RPMI7951 (cell line): ENCODE data around the gene CNPY4. TPM values are rescaled to one million over a fixed set of nuclear protein-coding genes. Genes with fewer than 3 reads are reported as not detected.
"Not testable (repeated sequence)": the region's sequence is repeated elsewhere in the genome, so short reads cannot be mapped to it uniquely, and the experiment has no call there.

Experiments used
- DNase-seq: peaks from one replicate; pipeline ENCODE4 v3.0.0-alpha.2; 2012; ENCODE audit warnings: low read depth
- total RNA-seq: library from RNA; depleted of rRNA; stranded (reverse); fragments of >200 nt; shearing (Covaris generic); gene quantifications from 2 replicates; pipeline ENCODE4 v1.2.3, GENCODE V29; 2014

Gene CNPY4
- total RNA-seq, 1 experiment from 2014 or later, result 32.6 TPM

- no peak for DNase-seq
Observed at GRCh38 chr7:100118388-100119071, 904 bp upstream of the CNPY4 start.

GRCh38 chr7:100119970-100120732, 717 bp downstream of the CNPY4 start:
- DNase-seq, result peak; percentile 70

GRCh38 chr7:100120733-100121036, 1.3 kb downstream of the CNPY4 start:
- DNase-seq, result no peak

GRCh38 chr7:100122067-100122466, 2.6 kb downstream of the CNPY4 start:
- DNase-seq, result no peak

GRCh38 chr7:100122568-100122967, 3.1 kb downstream of the CNPY4 start:
- no peak for DNase-seq

GRCh38 chr7:100124301-100125230, 5.1 kb downstream of the CNPY4 start:
- no peak for DNase-seq

GRCh38 chr7:100126239-100126930, 7.0 kb downstream of the CNPY4 start:
- DNase-seq, result no peak

- peak; percentile 91 for DNase-seq
Observed at GRCh38 chr7:100126931-100127865, 7.8 kb downstream of the CNPY4 start, which contains the start of gene MBLAC1. Gene MBLAC1, plus strand, starts transcription at chr7:100126967. Its CDS starts 429 bp downstream, at chr7:100127396.

- DNase-seq, result no peak
Observed at GRCh38 chr7:100127866-100128636, 8.6 kb downstream of the CNPY4 start.

GRCh38 chr7:100128637-100128963, 9.2 kb downstream of the CNPY4 start:
- DNase-seq, result no peak

GRCh38 chr7:100130220-100130607, 10.8 kb downstream of the CNPY4 start:
- not testable (repeated sequence) for DNase-seq

GRCh38 chr7:100130608-100131453, 11.4 kb downstream of the CNPY4 start:
- peak; percentile 51 for DNase-seq

GRCh38 chr7:100132126-100132525, 12.7 kb downstream of the CNPY4 start:
- no peak for DNase-seq

- peak; percentile 67 for DNase-seq
Observed at GRCh38 chr7:100132697-100133151, 13.3 kb downstream of the CNPY4 start.

GRCh38 chr7:100137851-100138760, 18.7 kb downstream of the CNPY4 start:
- no peak for DNase-seq

- DNase-seq, result no peak
Observed at GRCh38 chr7:100141555-100141949, 22.1 kb downstream of the CNPY4 start.

- no peak for DNase-seq
Observed at GRCh38 chr7:100142461-100142860, 23.0 kb downstream of the CNPY4 start.

- DNase-seq, result not testable (repeated sequence)
Observed at GRCh38 chr7:100146350-100146749, 26.9 kb downstream of the CNPY4 start.
